SK-N-SH treated with all-trans-retinoic acid at 6 μM for 48 hours (cell line): ENCODE measurements around the gene PVALEF.

Experiments
- ARNTL ChIP-seq: fragments of 450-650 bp; formaldehyde crosslinking; IDR thresholded peaks from 2 replicates; pipeline ENCODE4 v1.5.0; 2020; ENCODE audit warnings: low read depth, mild to moderate bottlenecking, moderate library complexity, borderline replicate concordance
- CREB5 ChIP-seq: fragments of 250-450 bp; sonication (Bioruptor Pico); IDR thresholded peaks from 2 replicates; pipeline ENCODE4 v1.5.1; 2020; ENCODE audit warnings: low read depth, mild to moderate bottlenecking, moderate library complexity
- GLIS3 ChIP-seq: fragments of 250-450 bp; sonication (Bioruptor Pico); IDR thresholded peaks from 2 replicates; pipeline ENCODE4 v1.5.0; 2020; ENCODE audit warnings: mild to moderate bottlenecking, moderate library complexity
- POU6F1 ChIP-seq: fragments of 250-450 bp; sonication (Bioruptor Pico); IDR thresholded peaks from 2 replicates; pipeline ENCODE4 v1.8.0; 2021; ENCODE audit warnings: low read depth, mild to moderate bottlenecking, moderate library complexity, borderline replicate concordance
- PPARA ChIP-seq: fragments of 250-450 bp; sonication (Bioruptor Pico); IDR thresholded peaks from 2 replicates; pipeline ENCODE4 v1.5.0; 2020; ENCODE audit warnings: mild to moderate bottlenecking, borderline replicate concordance
- RARB ChIP-seq: fragments of 250-450 bp; sonication (Bioruptor Pico); IDR thresholded peaks from 2 replicates; pipeline ENCODE4 v1.8.0; 2021; ENCODE audit warnings: mild to moderate bottlenecking, moderate library complexity
- TCF4 ChIP-seq: fragments of 250-450 bp; sonication (Bioruptor Pico); IDR thresholded peaks from 2 replicates; pipeline ENCODE4 v1.8.0; 2021; ENCODE audit warnings: mild to moderate bottlenecking, moderate library complexity, borderline replicate concordance
- ZC3H10 ChIP-seq: fragments of 250-450 bp; sonication (Bioruptor Pico); IDR thresholded peaks from 2 replicates; pipeline ENCODE4 v1.5.1; 2021; ENCODE audit warnings: mild to moderate bottlenecking, moderate library complexity
- ZFP3 ChIP-seq: fragments of 250-450 bp; sonication (Bioruptor Pico); IDR thresholded peaks from 2 replicates; pipeline ENCODE4 v1.5.0; 2020; ENCODE audit warnings: mild to moderate bottlenecking, moderate library complexity
- ZFP30 ChIP-seq: fragments of 450-650 bp; formaldehyde crosslinking; IDR thresholded peaks from 2 replicates; pipeline ENCODE4 v1.5.0; 2022; ENCODE audit warnings: mild to moderate bottlenecking, moderate library complexity
- ZNF565 ChIP-seq: fragments of 450-650 bp; formaldehyde crosslinking; conservative IDR thresholded peaks from 2 replicates; pipeline ENCODE4 v1.5.0; 2020; ENCODE audit warnings: low read depth, mild to moderate bottlenecking, moderate library complexity
- ZNF70 ChIP-seq: fragments of 450-650 bp; formaldehyde crosslinking; IDR thresholded peaks from 2 replicates; pipeline ENCODE4 v1.5.0; 2020; ENCODE audit warnings: mild to moderate bottlenecking, moderate library complexity

- TF ChIP-seq TCF4 (CRISPR knock-in tag) (no peak), ZFP30 (CRISPR knock-in tag) (no peak), POU6F1 (CRISPR knock-in tag) (no peak), ZC3H10 (CRISPR knock-in tag) (no peak), PPARA (CRISPR knock-in tag) (no peak), CREB5 (no peak), RARB (CRISPR knock-in tag) (no peak), ZNF70 (CRISPR knock-in tag) (no peak), ZNF565 (CRISPR knock-in tag) (no peak), ARNTL (CRISPR knock-in tag) (no peak), GLIS3 (CRISPR knock-in tag) (no peak), ZFP3 (CRISPR knock-in tag) (no peak)
Measured at GRCh38 chr17:81143200-81143527, 22.1 kb upstream of the PVALEF start.
